GM12878 (cell line): Measurements from ENCODE around the gene DMD.

Experiments
- EED ChIP-seq: sonication (generic); IDR thresholded peaks from 2 replicates; pipeline ENCODE4 v1.6.1; 2016; ENCODE audit warnings: antibody characterized with exemption, low read depth
- KDM1A ChIP-seq: fragments of 200-600 bp; sonication (generic); IDR thresholded peaks from 2 replicates; pipeline ENCODE4 v1.6.1; 2016; ENCODE audit warnings: borderline replicate concordance
- POLR2A ChIP-seq: IDR thresholded peaks from 2 replicates; pipeline ENCODE4 v1.6.1; 2011; ENCODE audit warnings: low read depth, mild to moderate bottlenecking, low read length
- POLR2AphosphoS5 ChIP-seq: IDR thresholded peaks from 2 replicates; pipeline ENCODE4 v1.6.1; 2011; ENCODE audit warnings: mild to moderate bottlenecking, low read length, inconsistent platforms
- RAD21 ChIP-seq: IDR thresholded peaks from 2 replicates; pipeline ENCODE4 v1.6.1; 2011; ENCODE audit warnings: mild to moderate bottlenecking, low read depth, low read length, moderate library complexity; ENCODE audit not compliant: insufficient read depth

GRCh38 chrX:32873786-32874185 is 337.6 kb downstream of the DMD start:
- no peak for TF ChIP-seq POLR2AphosphoS5
- no peak for TF ChIP-seq POLR2A
- TF ChIP-seq RAD21, result no peak
- TF ChIP-seq EED, result no peak
- TF ChIP-seq KDM1A, result no peak
